ENCODE measurements around the gene GPRC5B.

Gene GPRC5B

DNA sequence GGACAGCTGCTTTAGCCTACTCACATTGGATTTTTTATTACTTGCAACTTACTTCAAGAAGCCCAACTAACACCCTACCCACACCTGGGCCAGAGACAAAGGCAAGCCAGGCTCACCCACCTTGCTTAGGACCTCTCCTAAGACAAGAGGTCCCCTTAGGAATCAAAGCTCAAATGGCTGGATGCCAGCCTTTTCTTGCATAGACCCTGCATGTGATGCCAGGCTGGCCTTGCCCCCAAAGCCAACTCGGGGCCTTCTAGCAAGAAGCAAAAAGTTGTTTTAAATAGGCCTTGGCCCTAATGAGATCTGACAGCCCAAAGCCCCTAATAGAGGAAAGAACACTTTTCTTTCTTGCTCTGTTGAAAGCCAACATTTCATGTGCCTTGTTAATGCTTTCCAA lies 20.7 kb downstream of the GPRC5B start:
- FAIRE-seq: no peak
- TF ChIP-seq TAF1 (IDR thresholded peaks at IDR 0.05; ENCODE audit: borderline replicate concordance, low read depth, low read length) (no peak), POLR2AphosphoS5 (IDR thresholded peaks at IDR 0.05; ENCODE audit: low read depth, low read length) (no peak), POLR2A (IDR thresholded peaks at IDR 0.05; ENCODE audit: low read depth, low read length) (no peak)

DNA sequence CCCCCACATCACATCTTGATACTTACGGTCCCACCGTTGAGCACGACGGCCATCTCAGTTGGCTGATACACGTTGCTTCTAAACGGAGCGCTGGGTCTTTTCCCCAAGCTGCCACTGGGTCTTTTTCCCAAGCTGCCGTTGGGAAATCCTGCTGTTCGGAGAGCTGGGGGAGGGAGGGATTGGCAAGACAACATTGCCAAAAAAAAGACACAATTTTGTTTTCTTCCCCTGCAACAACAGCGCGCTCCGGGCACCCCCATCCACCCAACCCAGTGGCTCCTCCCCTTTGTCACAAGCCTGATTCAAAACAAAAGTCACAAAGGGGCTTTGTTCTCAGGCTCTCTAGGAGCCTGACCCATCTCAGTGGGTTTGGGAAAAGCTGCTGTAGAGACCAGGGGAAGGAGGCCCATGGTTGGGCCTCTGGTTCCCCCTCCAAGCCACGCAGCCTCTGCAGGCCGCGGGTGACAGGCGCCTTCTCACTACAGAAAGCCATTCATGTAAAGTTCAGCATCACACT lies 22.8 kb downstream of the GPRC5B start:
- FAIRE-seq: no peak
- no peak for DNase-seq (ENCODE audit: insufficient read length)
- TF ChIP-seq POLR2A (IDR thresholded peaks at IDR 0.05; ENCODE audit: low read depth, low read length) (no peak), POLR2AphosphoS5 (IDR thresholded peaks at IDR 0.05; ENCODE audit: low read depth, low read length) (no peak), TAF1 (IDR thresholded peaks at IDR 0.05; ENCODE audit: borderline replicate concordance, low read depth, low read length) (no peak)

More for the DNA sequence above, 20.7 kb downstream of the GPRC5B start:
- no peak for DNase-seq (ENCODE audit: insufficient read length)

DNA sequence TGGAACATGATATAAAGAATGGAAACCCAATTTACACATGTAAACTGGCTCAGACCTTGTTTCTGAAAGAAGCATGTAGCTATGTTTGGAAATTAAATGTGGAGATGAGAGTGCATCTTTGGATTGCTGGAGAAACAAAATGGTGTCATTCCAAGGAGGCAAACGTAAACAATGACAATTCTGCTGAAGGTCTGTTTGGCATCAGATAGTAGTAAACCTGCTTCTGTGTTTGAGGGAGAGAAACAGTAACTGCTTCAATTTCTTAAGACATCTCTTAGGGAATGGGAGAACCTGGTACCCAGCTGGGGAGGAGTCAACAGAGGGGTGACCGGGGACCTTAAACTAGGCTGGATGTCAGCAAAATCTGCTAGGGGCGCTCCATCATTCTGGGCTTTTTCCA lies 23.5 kb downstream of the GPRC5B start:
- DNase-seq (ENCODE audit: insufficient read length): no peak
- TF ChIP-seq POLR2A (IDR thresholded peaks at IDR 0.05; ENCODE audit: low read depth, low read length) (no peak), TAF1 (IDR thresholded peaks at IDR 0.05; ENCODE audit: borderline replicate concordance, low read depth, low read length) (no peak), POLR2AphosphoS5 (IDR thresholded peaks at IDR 0.05; ENCODE audit: low read depth, low read length) (no peak)
- no peak for FAIRE-seq

DNA sequence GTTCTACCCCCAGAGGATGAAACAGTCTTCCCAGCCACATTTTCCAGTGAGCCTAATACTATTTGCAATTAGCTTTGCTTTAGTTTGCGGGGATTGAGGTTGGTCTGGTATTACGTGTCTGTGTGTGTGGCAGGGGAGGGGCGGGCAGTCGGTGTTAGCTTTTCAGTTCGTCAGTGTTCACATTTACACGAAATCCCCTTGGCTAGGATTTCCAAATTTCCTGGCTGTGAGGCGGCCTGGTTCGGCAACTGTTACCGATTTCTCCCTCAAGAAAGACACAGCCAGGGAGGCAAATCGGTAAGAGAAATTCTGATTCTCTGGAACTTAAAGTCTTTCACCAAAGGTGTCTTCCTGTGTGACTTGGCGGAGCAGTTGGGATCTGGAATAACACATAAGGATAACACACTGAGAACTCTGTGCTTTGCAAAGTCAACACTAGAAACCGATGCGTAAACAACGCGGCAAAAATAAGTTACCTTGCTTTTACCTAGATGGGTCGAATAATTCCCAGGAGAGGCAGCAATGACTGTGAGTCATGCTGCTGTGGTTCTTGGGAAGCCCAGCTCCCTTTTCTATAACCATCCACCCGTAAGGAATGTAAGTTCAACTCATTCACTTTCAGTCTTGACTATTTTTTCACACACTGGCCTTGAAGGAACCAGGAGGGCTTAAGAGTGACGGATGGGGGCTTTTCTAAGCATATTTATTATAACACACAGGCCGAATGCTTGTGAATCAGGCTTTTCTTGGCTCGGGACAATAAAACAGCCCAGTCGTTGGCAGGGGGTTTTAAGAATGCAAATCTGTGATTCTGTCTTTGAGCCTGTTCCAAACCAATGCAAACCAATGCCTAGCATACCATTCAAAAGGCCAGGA lies 24.2 kb downstream of the GPRC5B start:
- TF ChIP-seq POLR2AphosphoS5 (IDR thresholded peaks at IDR 0.05; ENCODE audit: low read depth, low read length): no peak
- no peak for TF ChIP-seq POLR2A (IDR thresholded peaks at IDR 0.05; ENCODE audit: low read depth, low read length)
- TF ChIP-seq TAF1 (IDR thresholded peaks at IDR 0.05; ENCODE audit: borderline replicate concordance, low read depth, low read length): no peak
- DNase-seq (ENCODE audit: insufficient read length) (no peak), FAIRE-seq (no peak)

DNA sequence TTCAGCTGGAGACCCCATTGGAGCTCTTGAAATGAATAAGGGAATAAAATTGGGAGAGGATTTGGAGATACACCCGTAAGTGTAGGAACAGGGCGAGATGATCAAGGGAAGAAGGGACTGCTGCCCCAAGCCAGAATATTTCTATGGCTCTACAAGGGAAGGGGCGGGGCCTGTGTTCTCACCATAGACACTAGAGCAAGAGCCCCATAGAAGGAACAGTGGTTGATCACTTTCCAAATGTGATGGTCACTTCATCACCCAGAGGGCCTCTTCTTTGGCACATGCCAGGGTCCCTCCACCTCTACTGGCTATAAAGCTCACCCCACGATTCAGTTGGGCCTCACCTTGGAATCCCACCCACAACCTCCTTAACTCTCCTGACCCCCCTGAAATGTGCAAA lies 25.0 kb downstream of the GPRC5B start:
- no peak for TF ChIP-seq TAF1 (IDR thresholded peaks at IDR 0.05; ENCODE audit: borderline replicate concordance, low read depth, low read length)
- TF ChIP-seq POLR2A (IDR thresholded peaks at IDR 0.05; ENCODE audit: low read depth, low read length): no peak
- TF ChIP-seq POLR2AphosphoS5 (IDR thresholded peaks at IDR 0.05; ENCODE audit: low read depth, low read length): no peak
- FAIRE-seq (no peak), DNase-seq (ENCODE audit: insufficient read length) (no peak)

DNA sequence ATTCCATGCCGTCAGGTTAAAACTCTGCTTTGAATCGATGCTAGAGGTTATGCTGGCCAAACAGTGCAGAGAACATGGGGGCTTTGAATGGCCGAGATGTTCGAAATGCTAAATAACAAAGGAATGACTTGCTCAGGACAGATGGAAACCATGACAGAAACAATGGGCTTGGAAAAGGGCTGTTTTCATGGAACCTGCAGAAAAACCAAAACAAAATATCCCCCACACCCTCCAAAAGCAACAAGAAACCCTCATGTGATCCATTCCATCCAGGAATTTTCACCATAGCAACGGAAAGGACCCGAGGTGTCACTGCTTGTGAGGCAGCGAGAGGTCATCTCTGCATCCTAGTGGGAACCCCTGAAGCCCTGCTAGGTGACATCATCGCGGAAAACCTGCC lies 25.5 kb downstream of the GPRC5B start:
- FAIRE-seq: no peak
- no peak for TF ChIP-seq POLR2AphosphoS5 (IDR thresholded peaks at IDR 0.05; ENCODE audit: low read depth, low read length)
- no peak for TF ChIP-seq TAF1 (IDR thresholded peaks at IDR 0.05; ENCODE audit: borderline replicate concordance, low read depth, low read length)
- TF ChIP-seq POLR2A (IDR thresholded peaks at IDR 0.05; ENCODE audit: low read depth, low read length): no peak
- no peak for DNase-seq (ENCODE audit: insufficient read length)

DNA sequence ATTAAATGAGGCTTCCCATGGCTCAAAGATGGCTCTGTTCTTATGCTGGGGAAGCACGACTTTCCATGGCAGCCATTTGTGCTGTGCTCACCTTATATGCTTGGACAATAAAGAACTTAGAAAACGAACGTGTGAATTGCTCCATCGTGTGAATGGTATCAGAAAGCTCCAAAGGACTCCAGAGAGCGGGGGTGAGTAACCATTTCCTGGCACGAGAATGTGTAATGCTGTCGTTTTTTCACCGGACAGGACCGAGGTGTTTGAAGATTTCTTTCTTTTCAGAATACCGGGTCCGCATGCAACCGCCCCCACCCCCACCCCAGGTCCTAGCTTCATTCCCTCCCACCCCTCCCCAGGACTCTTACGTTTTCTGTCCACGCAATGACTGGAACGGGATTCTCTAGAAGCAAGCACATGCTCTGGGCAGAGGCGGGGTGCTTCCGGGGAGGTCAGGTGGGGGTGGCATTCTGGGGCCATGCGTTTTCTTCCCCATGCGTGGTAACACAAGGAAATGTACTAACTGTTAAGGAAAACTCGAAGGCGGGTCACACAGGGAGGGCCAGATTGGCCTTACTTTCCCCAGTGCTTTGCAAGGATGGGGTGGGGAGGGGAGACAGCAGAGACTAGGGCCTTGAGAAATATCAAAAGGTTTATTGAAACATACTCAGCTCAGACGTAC lies 26.2 kb downstream of the GPRC5B start:
- FAIRE-seq (no peak), DNase-seq (ENCODE audit: insufficient read length) (no peak)
- TF ChIP-seq TAF1 (IDR thresholded peaks at IDR 0.05; ENCODE audit: borderline replicate concordance, low read depth, low read length): no peak
- no peak for TF ChIP-seq POLR2AphosphoS5 (IDR thresholded peaks at IDR 0.05; ENCODE audit: low read depth, low read length)
- TF ChIP-seq POLR2A (IDR thresholded peaks at IDR 0.05; ENCODE audit: low read depth, low read length): no peak

DNA sequence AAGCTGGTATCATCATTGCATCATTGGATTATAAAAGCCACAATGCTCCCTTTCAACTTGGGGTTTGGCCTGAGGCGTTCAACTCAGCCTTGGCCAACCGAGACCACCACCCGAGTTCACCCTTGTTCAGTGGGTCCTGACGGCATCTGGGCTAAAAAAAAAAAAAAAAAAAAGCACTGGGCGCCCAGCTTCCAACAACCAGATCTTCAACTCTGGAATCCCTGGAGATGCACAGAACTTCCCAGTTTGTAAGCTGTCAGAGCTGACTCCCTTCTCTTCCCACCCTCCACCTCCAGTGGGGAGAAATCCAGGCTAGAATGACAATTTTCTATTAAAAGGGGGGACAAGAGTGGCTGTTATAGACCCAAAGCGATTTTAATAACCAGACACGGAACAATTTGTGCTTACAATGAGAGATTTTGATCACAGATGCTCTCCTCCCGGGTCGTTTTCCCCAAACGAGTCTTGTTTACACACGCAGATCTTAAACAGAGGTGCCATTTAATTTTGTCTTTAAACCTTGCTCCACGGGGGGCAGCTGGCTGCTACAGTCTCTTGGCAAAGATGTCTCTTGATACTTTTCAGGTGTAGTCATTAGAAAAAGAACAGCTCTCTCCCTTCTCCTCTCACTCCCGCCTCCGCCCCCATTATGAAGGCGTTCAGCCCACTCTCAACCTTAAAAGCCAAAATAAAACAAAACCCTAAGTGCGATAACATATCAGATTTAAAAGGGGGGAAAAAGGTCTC lies 26.9 kb downstream of the GPRC5B start:
- no peak for DNase-seq (ENCODE audit: insufficient read length)
- no peak for FAIRE-seq

DNA sequence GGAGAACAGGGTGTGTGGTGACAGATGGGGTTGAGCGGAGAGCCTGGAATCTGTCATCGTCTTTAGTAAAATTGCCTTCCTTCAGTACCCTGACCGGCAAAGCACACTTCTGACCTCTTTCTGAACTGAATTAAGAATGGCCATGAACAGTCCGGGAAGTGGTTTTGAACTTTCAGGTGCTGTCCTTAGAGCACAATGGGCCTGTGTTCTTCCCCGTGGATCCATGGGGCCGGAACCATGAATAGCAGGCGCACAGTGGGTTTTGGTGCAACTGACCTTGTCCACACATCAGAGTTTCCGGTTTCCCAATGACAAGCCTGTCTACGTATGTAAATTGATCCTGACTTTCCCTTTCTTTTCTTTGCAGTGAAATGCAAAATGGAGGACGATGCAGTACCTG lies 28.5 kb downstream of the GPRC5B start:
- FAIRE-seq (no peak), DNase-seq (ENCODE audit: insufficient read length) (no peak)

More for the DNA sequence above, 26.9 kb downstream of the GPRC5B start:
- no peak for TF ChIP-seq TAF1 (IDR thresholded peaks at IDR 0.05; ENCODE audit: borderline replicate concordance, low read depth, low read length)
- TF ChIP-seq POLR2A (IDR thresholded peaks at IDR 0.05; ENCODE audit: low read depth, low read length): no peak
- no peak for TF ChIP-seq POLR2AphosphoS5 (IDR thresholded peaks at IDR 0.05; ENCODE audit: low read depth, low read length)

DNA sequence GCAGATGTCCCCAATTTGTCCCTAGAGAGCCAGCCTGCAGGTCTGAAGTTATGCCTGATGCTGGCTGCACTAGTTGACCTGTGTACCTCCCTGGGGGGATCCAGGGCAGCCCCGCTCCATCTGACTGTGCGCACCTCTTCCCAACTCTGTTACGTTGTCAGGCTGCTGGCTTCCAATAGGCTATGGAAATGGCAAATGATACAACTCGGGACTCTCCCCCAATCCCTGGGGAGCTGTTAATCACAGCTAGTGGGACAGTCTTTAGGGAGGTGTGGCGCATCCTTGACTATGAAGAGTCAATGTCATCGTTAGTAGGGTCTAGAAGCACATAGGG lies 30.1 kb downstream of the GPRC5B start:
- DNase-seq (ENCODE audit: insufficient read length) (no peak), FAIRE-seq (no peak)
- TF ChIP-seq POLR2AphosphoS5 (IDR thresholded peaks at IDR 0.05; ENCODE audit: low read depth, low read length): no peak
- no peak for TF ChIP-seq POLR2A (IDR thresholded peaks at IDR 0.05; ENCODE audit: low read depth, low read length)
- TF ChIP-seq TAF1 (IDR thresholded peaks at IDR 0.05; ENCODE audit: borderline replicate concordance, low read depth, low read length): no peak

More for the DNA sequence above, 28.5 kb downstream of the GPRC5B start:
- TF ChIP-seq TAF1 (IDR thresholded peaks at IDR 0.05; ENCODE audit: borderline replicate concordance, low read depth, low read length) (no peak), POLR2A (IDR thresholded peaks at IDR 0.05; ENCODE audit: low read depth, low read length) (no peak), POLR2AphosphoS5 (IDR thresholded peaks at IDR 0.05; ENCODE audit: low read depth, low read length) (no peak)

All from GM12892 (cell line).